DND-41 (cell line): ENCODE measurements around the gene KLHDC8A.

Experiments used
- ATAC-seq: fragments of 200-7000 bp; cut with Tn5 transposase; 3 replicates; pipeline ENCODE4 v1.9.1; 2021; ENCODE audit warnings: low read depth; ENCODE audit not compliant: insufficient read depth
- DNase-seq: peaks from one replicate; pipeline ENCODE4 v3.0.0-alpha.2; 2020
- H2AFZ ChIP-seq: 2 replicates; pipeline ENCODE4 v1.6.0; 2012; ENCODE audit warnings: low read depth, low read length
- H3K27ac ChIP-seq: 2 replicates; pipeline ENCODE4 v1.5.1; 2012; ENCODE audit warnings: low read length, inconsistent platforms
- H3K27me3 ChIP-seq: fragments of 200-600 bp; sonication (generic); 2 replicates; pipeline ENCODE4 v1.6.0; 2012; ENCODE audit warnings: low read length, mild to moderate bottlenecking, inconsistent platforms; ENCODE audit not compliant: insufficient read depth, poor library complexity
- H3K36me3 ChIP-seq: 2 replicates; pipeline ENCODE4 v1.5.1; 2012; ENCODE audit warnings: low read length, inconsistent platforms; ENCODE audit not compliant: insufficient read depth
- H3K4me1 ChIP-seq: 2 replicates; pipeline ENCODE4 v1.5.1; 2012; ENCODE audit warnings: mild to moderate bottlenecking, low read length; ENCODE audit not compliant: insufficient read depth
- H3K4me2 ChIP-seq: 2 replicates; pipeline ENCODE4 v1.6.0; 2012; ENCODE audit warnings: mild to moderate bottlenecking, moderate library complexity, low read length, inconsistent platforms; ENCODE audit not compliant: insufficient read depth
- H3K4me3 ChIP-seq, 2 experiments: fragments of 200-600 bp in 1 of 2; shearing (Covaris generic) in 1 of 2; 2 replicates each; pipeline ENCODE4 v1.5.1; 2012 to 2016; ENCODE audit warnings: inconsistent platforms in 2 of 2, low read length in 2 of 2, mild to moderate bottlenecking in 2 of 2, low read depth in 1 of 2, moderate library complexity in 1 of 2
- H3K79me2 ChIP-seq: 2 replicates; pipeline ENCODE4 v1.6.0; 2012; ENCODE audit warnings: low read length, inconsistent platforms; ENCODE audit not compliant: insufficient read depth
- H3K9ac ChIP-seq: 2 replicates; pipeline ENCODE4 v1.6.0; 2012; ENCODE audit warnings: low read depth, mild to moderate bottlenecking, inconsistent platforms, low read length, moderate library complexity
- H3K9me3 ChIP-seq: 2 replicates; pipeline ENCODE4 v1.5.1; 2012; ENCODE audit warnings: low read length, moderate library complexity, mild to moderate bottlenecking, inconsistent platforms; ENCODE audit not compliant: insufficient read depth, severe bottlenecking
- H4K20me1 ChIP-seq: 2 replicates; pipeline ENCODE4 v1.6.0; 2012; ENCODE audit warnings: low read length; ENCODE audit not compliant: insufficient read depth
- EZH2 ChIP-seq: IDR thresholded peaks from 3 replicates; pipeline ENCODE4 v1.6.1; 2012; ENCODE audit warnings: borderline replicate concordance, low read depth, mild to moderate bottlenecking, moderate library complexity, low read length, inconsistent platforms; ENCODE audit not compliant: severe bottlenecking
- TF ChIP-seq, protein P1 (sequence below): IDR thresholded peaks from 2 replicates; pipeline ENCODE4 v1.5.1; 2012; ENCODE audit warnings: borderline replicate concordance, low read length, moderate library complexity, mild to moderate bottlenecking; ENCODE audit not compliant: poor library complexity, severe bottlenecking; ENCODE audit errors: extremely low read depth

KLHDC8A gene

GRCh38 chr1:205332015-205332791, 24.5 kb downstream of the KLHDC8A start:
- Histone ChIP-seq H3K27me3 (peaks cover 55% of the 10 kb centered on the region), H3K36me3 (no peaks in the 10 kb centered on the region), H3K4me2 (no peak overlapping the region), H2AFZ (no peak overlapping the region), H3K79me2 (no peaks in the 10 kb centered on the region), H3K4me1 (no peaks in the 10 kb centered on the region), H3K9ac (no peak overlapping the region), H4K20me1 (peaks cover 7% of the 10 kb centered on the region), H3K27ac (no peak overlapping the region), H3K9me3 (no peaks in the 10 kb centered on the region), H3K4me3 (no peak overlapping the region)
- no peak for TF ChIP-seq EZH2
- TF ChIP-seq, protein P1, sequence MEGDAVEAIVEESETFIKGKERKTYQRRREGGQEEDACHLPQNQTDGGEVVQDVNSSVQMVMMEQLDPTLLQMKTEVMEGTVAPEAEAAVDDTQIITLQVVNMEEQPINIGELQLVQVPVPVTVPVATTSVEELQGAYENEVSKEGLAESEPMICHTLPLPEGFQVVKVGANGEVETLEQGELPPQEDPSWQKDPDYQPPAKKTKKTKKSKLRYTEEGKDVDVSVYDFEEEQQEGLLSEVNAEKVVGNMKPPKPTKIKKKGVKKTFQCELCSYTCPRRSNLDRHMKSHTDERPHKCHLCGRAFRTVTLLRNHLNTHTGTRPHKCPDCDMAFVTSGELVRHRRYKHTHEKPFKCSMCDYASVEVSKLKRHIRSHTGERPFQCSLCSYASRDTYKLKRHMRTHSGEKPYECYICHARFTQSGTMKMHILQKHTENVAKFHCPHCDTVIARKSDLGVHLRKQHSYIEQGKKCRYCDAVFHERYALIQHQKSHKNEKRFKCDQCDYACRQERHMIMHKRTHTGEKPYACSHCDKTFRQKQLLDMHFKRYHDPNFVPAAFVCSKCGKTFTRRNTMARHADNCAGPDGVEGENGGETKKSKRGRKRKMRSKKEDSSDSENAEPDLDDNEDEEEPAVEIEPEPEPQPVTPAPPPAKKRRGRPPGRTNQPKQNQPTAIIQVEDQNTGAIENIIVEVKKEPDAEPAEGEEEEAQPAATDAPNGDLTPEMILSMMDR, result no peak
- ATAC-seq (no peak), DNase-seq (no peak)

- Histone ChIP-seq H3K9ac (no peak overlapping the region), H2AFZ (no peak overlapping the region), H4K20me1 (peaks cover 13% of the 10 kb centered on the region), H3K4me3 (no peak overlapping the region), H3K27ac (no peak overlapping the region), H3K4me1 (no peaks in the 10 kb centered on the region), H3K4me2 (no peak overlapping the region), H3K9me3 (no peaks in the 10 kb centered on the region), H3K36me3 (no peaks in the 10 kb centered on the region), H3K27me3 (peaks cover 54% of the 10 kb centered on the region), H3K79me2 (no peaks in the 10 kb centered on the region)
- ATAC-seq (no peak), DNase-seq (no peak)
- TF ChIP-seq, protein P1, result no peak
- TF ChIP-seq EZH2, result no peak
These were observed 26.6 kb downstream of the KLHDC8A start for GRCh38 chr1:205330150-205330549.

- Histone ChIP-seq H3K79me2 (no peaks in the 10 kb centered on the region), H3K36me3 (no peaks in the 10 kb centered on the region), H3K4me1 (no peaks in the 10 kb centered on the region), H3K4me2 (no peak overlapping the region), H4K20me1 (peaks cover 17% of the 10 kb centered on the region), H3K9me3 (no peaks in the 10 kb centered on the region), H2AFZ (no peak overlapping the region), H3K27ac (no peak overlapping the region), H3K27me3 (peaks cover 54% of the 10 kb centered on the region), H3K4me3 (no peak overlapping the region), H3K9ac (no peak overlapping the region)
- ATAC-seq (no peak), DNase-seq (no peak)
- no peak for TF ChIP-seq EZH2
- TF ChIP-seq, protein P1, result no peak
These were observed 27.0 kb downstream of the KLHDC8A start for GRCh38 chr1:205329719-205330118.
